ENCODE results near the gene ULK4.

The ULK4 gene

DNA sequence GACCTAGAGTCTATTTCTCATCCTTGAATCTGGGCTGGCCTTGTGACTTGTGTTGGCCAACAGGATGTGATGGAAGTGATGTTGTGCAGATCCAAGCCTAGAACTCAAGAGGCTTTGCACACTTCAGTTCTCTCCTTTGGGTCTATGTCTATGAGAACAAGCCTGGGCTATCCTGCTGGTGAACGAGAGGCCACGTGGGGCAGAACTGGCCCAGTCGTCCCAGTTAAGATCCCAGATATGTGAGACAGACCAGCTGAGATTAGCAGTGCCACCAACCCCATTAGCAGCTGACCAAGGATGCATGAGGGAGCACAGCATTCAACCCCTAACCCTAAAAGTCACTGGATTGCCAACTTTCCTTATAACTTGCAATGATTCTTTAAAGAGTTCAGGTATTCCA, 662.9 kb downstream of the ULK4 start:
- H3K36me3 ChIP-seq (ENCODE audit: low read depth) = no peaks in the 10 kb centered on the region
- ATAC-seq (ENCODE audit: low read depth) (no peak), DNase-seq (ENCODE audit: low spot score) (no peak)
- TF ChIP-seq, protein P1, sequence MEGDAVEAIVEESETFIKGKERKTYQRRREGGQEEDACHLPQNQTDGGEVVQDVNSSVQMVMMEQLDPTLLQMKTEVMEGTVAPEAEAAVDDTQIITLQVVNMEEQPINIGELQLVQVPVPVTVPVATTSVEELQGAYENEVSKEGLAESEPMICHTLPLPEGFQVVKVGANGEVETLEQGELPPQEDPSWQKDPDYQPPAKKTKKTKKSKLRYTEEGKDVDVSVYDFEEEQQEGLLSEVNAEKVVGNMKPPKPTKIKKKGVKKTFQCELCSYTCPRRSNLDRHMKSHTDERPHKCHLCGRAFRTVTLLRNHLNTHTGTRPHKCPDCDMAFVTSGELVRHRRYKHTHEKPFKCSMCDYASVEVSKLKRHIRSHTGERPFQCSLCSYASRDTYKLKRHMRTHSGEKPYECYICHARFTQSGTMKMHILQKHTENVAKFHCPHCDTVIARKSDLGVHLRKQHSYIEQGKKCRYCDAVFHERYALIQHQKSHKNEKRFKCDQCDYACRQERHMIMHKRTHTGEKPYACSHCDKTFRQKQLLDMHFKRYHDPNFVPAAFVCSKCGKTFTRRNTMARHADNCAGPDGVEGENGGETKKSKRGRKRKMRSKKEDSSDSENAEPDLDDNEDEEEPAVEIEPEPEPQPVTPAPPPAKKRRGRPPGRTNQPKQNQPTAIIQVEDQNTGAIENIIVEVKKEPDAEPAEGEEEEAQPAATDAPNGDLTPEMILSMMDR (IDR thresholded peaks at IDR 0.05; ENCODE audit: poor library complexity, severe bottlenecking) = no peak
- H3K4me3 ChIP-seq (ENCODE audit: severe bottlenecking) = no peak overlapping the region
- H3K4me1 ChIP-seq (ENCODE audit: insufficient read depth, poor library complexity, severe bottlenecking) = no peaks in the 10 kb centered on the region
- no peak overlapping the region for H3K27ac ChIP-seq (ENCODE audit: poor library complexity, severe bottlenecking)
- no peaks in the 10 kb centered on the region for H3K9me3 ChIP-seq (ENCODE audit: severe bottlenecking)
- H3K27me3 ChIP-seq (ENCODE audit: insufficient read depth, poor library complexity, severe bottlenecking) = no peaks in the 10 kb centered on the region

DNA sequence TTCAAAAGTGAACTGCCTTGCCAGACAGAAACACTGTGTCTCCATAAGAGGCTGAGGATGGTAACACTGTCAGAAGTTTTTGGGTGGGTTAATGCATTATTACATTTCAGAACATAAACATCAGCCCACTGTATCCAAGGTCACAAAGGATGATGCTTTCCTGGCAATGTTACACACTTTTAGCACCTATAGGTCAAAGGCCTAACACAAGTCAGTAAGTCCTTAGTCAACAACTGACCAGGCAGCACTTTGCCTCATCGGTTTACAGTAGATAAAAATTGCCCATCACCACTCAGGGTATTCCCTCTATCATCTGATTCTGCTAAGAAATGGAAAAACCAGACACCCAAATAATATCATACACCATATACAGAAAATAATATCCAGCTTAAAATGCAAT, 664.2 kb downstream of the ULK4 start:
- H3K27me3 ChIP-seq (ENCODE audit: insufficient read depth, poor library complexity, severe bottlenecking) = no peaks in the 10 kb centered on the region
- DNase-seq (ENCODE audit: low spot score) (no peak), ATAC-seq (ENCODE audit: low read depth) (no peak)
- no peaks in the 10 kb centered on the region for H3K36me3 ChIP-seq (ENCODE audit: low read depth)
- TF ChIP-seq, protein P1 (IDR thresholded peaks at IDR 0.05; ENCODE audit: poor library complexity, severe bottlenecking) = no peak
- no peaks in the 10 kb centered on the region for H3K9me3 ChIP-seq (ENCODE audit: severe bottlenecking)
- no peaks in the 10 kb centered on the region for H3K4me1 ChIP-seq (ENCODE audit: insufficient read depth, poor library complexity, severe bottlenecking)
- H3K4me3 ChIP-seq (ENCODE audit: severe bottlenecking) = no peak overlapping the region
- H3K27ac ChIP-seq (ENCODE audit: poor library complexity, severe bottlenecking) = no peak overlapping the region

DNA sequence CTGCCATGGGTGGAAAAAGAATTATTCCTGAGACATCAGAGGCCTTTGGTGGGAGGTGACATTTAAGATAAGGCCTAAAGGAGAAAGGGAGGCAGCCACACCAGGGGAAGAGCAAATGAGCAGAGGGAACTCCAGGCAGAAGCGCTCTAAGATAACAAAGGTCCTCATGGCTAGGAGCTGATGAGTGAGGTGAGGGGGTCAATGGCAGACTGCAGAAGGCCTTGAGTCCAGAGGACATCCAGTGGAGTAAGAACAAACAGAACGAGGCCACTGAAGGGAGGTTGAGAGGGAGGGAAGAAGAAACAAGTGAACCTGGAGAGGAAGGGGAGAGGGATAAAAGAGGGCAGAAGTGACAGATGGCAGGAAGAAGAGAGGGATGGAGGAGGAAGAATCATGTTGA, 665.3 kb downstream of the ULK4 start:
- Histone ChIP-seq H3K27me3 (ENCODE audit: insufficient read depth, poor library complexity, severe bottlenecking) (no peaks in the 10 kb centered on the region), H3K27ac (ENCODE audit: poor library complexity, severe bottlenecking) (no peak overlapping the region), H3K4me1 (ENCODE audit: insufficient read depth, poor library complexity, severe bottlenecking) (no peaks in the 10 kb centered on the region), H3K9me3 (ENCODE audit: severe bottlenecking) (no peaks in the 10 kb centered on the region), H3K4me3 (ENCODE audit: severe bottlenecking) (no peak overlapping the region), H3K36me3 (ENCODE audit: low read depth) (no peaks in the 10 kb centered on the region)
- ATAC-seq (ENCODE audit: low read depth) = no peak
- DNase-seq (ENCODE audit: low spot score) = no peak
- TF ChIP-seq, protein P1 (IDR thresholded peaks at IDR 0.05; ENCODE audit: poor library complexity, severe bottlenecking) = no peak

DNA sequence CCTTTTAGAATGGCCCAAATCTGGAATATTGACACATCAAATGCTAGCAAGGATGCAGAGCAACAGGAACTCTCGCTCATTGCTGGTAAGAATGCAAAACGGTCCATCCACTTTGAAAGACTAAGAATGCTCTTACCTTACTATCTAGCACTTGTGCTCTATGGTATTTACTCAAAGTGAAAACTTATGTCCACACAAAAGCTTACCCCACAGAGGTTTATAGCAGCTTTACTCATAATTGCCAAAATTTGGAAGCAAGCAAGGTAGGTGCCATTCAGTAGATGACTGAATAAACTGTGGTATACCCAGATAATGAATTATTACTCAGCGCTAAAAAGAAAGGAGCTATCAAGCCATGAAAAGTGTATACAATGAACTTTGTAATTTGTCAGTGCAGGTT, 666.2 kb downstream of the ULK4 start:
- no peaks in the 10 kb centered on the region for H3K4me1 ChIP-seq (ENCODE audit: insufficient read depth, poor library complexity, severe bottlenecking)
- no peak overlapping the region for H3K27ac ChIP-seq (ENCODE audit: poor library complexity, severe bottlenecking)
- no peak for DNase-seq (ENCODE audit: low spot score)
- no peak overlapping the region for H3K4me3 ChIP-seq (ENCODE audit: severe bottlenecking)
- H3K9me3 ChIP-seq (ENCODE audit: severe bottlenecking) = no peaks in the 10 kb centered on the region
- H3K27me3 ChIP-seq (ENCODE audit: insufficient read depth, poor library complexity, severe bottlenecking) = no peaks in the 10 kb centered on the region
- TF ChIP-seq, protein P1 (IDR thresholded peaks at IDR 0.05; ENCODE audit: poor library complexity, severe bottlenecking) = no peak
- no peaks in the 10 kb centered on the region for H3K36me3 ChIP-seq (ENCODE audit: low read depth)
- ATAC-seq (ENCODE audit: low read depth) = no peak

DNA sequence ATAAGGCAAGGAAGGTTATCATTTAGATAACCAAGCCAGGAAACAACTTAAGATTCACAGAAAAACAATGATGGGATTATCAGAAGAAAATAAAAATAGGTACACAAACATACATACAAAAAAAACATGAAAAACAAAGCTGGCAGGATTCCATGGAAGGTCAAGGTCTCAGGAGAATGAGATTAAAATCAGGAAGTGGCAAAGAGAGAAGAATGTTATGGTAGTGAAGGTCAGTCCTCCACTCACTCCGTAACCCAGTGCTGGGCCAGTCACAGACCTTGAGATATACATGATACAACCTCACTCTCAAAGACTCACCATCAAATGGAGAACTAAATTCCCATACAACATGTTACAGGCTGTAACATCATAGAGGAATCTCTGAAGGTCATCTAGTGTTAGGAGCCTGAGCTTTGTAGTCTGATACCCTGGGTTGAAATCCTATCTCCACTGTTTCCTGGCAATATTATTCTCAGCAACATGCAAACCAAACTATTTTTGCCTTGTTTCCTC, 668.7 kb downstream of the ULK4 start:
- Histone ChIP-seq H3K27ac (ENCODE audit: poor library complexity, severe bottlenecking) (no peak overlapping the region), H3K4me3 (ENCODE audit: severe bottlenecking) (no peak overlapping the region), H3K9me3 (ENCODE audit: severe bottlenecking) (no peaks in the 10 kb centered on the region), H3K27me3 (ENCODE audit: insufficient read depth, poor library complexity, severe bottlenecking) (no peaks in the 10 kb centered on the region), H3K36me3 (ENCODE audit: low read depth) (no peaks in the 10 kb centered on the region), H3K4me1 (ENCODE audit: insufficient read depth, poor library complexity, severe bottlenecking) (no peaks in the 10 kb centered on the region)
- DNase-seq (ENCODE audit: low spot score) (no peak), ATAC-seq (ENCODE audit: low read depth) (no peak)
- TF ChIP-seq, protein P1 (IDR thresholded peaks at IDR 0.05; ENCODE audit: poor library complexity, severe bottlenecking) = no peak
